Measurements from ENCODE around the gene KMT2C. TPM values are rescaled to one million over a fixed set of nuclear protein-coding genes. Genes with fewer than 3 reads are reported as not detected.

Gene KMT2C
- total RNA-seq, 1 donor from 2014 or later, result 139 TPM

DNA sequence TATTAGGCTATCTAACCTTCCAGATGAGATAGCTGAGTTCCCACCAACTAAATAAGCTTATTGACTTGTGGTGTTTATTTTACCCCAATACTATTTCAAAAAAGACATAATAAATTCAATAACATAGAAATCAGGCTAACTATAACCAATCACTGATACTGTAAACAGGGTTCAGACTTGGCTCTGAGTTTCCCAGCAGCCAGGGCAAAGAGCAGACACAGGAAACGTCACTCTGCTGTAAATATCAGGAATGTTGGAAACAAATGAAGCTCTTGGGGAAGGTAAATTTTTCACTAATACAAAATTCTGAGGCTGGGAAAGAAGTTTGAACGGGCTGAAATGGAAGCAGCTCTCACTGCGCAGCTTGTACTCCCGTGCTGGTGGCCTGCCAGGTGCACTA is 295.7 kb downstream of the KMT2C start:
- DNase-seq (ENCODE audit: low spot score), result no peak

DNA sequence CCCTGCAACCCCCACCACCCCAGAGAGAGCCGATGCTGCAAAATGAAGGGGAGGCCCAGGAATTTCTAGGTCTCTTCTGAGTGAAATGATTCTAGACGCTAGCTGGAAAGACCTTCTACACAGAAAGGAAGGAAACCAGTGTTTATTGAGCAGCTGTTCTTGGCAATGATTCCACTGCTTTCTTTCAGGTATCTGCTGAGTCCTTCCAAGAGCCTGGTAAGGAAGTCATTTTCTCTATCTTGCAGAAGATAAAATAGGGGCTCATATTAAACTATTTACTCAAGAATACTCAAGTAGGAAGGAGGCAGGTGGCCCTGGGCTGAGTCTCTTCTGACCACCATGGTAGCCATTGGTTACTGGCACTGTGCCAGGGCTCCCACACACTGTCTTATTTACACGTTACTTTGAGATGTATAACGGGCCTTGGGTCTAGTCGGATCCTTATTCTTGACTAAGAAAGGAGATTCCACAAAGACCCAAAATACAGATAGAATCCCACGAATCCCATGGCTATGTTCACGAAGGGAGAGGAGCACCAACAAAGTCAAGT is 298.3 kb downstream of the KMT2C start:
- no peak for DNase-seq (ENCODE audit: low spot score)

GRCh38 chr7:152136686-152137085 is 299.1 kb downstream of the KMT2C start:
- no peak for DNase-seq (ENCODE audit: low spot score)

GRCh38 chr7:152133804-152134203 is 302.0 kb downstream of the KMT2C start:
- DNase-seq (ENCODE audit: low spot score), result no peak

DNA sequence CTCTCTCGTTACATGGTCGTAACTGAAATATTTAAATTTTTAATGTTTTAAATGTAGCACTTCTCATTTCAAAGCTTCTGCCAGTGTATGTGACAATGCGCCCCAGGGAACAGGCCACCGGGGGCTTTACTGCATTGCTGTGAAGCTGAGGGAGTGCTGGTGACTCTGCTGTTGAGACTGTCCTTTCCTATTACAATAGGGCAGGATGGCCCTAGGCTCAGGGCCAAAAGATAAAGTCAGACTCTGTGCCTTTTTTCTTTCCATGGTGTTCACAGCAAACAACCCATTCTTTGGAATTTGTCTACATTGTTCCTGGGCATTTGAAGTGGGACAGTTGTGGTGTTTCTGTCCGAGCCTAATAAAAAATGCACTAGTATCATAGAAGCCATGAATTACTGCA is 303.0 kb downstream of the KMT2C start:
- no peak for DNase-seq (ENCODE audit: low spot score)

DNA sequence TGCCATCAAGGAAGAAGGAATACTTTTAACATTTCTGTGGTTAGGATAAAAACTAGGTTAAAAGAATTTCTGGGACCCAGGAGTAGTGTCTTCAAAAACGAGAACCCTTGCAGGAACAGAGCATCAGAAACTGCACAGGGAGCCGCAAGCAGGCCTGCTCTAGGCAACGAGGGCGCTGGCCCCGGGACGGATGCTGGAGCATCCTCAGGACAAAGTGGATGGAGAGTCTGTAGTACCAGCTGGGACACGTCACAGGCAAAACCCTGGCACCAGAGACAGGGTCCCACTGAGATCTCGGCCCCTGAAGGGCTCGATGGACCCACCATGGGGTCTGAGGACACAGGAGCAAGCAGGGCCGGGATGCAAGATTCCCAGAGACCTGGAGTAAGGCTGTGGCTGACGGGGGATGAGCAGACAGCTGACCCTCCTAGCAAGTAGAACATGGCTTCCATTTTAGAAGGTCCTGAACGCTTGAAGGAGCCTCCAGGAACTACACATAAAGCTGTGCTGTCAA is 303.8 kb downstream of the KMT2C start:
- no peak for DNase-seq (ENCODE audit: low spot score)

DNA sequence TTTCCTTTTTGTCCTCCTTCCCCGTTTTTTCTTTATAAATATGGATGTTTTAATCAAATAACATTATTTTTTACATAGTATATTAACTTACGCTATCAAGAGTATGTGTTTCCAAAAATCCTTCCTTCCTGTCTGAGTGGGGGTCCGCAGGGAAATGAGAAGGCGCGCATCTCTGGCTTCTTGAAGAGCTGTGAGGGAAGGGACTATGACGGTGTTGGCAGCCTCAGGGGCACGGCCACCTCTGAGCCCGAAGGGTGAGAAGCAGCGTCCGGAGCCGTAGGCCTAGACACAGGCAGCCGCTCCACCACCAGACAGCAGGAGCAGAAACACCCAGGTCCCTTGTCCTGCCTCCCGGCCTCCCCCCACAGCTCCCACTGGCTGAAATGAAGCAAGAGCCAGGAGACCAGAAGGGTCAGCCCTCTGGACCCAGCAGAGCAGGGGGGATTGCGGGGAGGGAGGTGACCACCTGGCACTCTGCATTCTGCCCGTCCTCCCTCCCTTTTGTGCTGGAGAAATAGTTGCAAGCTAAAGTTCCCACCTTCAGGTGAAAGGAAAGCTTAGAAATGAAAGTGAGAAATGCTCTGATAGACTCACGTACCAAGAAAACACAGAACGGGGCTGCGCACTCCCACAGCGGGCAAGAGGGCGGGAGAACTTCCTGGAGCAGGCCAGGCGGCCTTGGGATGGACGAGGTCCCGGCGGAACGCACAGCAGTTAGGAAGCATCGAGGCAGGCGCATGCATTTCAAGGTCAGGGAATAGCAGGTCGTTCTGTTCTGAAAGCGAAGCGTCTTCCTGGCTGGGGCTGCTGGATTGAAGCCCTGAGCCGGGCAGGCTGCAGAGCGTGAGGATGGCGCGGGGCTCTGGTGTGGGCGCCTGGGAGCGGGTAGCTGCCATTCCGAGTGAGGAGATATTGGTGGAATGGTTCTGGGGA is 304.9 kb downstream of the KMT2C start:
- no peak for DNase-seq (ENCODE audit: low spot score)

GRCh38 chr7:152129682-152130081 is 306.1 kb downstream of the KMT2C start:
- no peak for DNase-seq (ENCODE audit: low spot score)

- DNase-seq (ENCODE audit: low spot score), result no peak
Measured at GRCh38 chr7:152128741-152129461, 306.9 kb downstream of the KMT2C start.

- no peak for DNase-seq (ENCODE audit: low spot score)
Measured at GRCh38 chr7:152128252-152128651, 307.6 kb downstream of the KMT2C start.

DNA sequence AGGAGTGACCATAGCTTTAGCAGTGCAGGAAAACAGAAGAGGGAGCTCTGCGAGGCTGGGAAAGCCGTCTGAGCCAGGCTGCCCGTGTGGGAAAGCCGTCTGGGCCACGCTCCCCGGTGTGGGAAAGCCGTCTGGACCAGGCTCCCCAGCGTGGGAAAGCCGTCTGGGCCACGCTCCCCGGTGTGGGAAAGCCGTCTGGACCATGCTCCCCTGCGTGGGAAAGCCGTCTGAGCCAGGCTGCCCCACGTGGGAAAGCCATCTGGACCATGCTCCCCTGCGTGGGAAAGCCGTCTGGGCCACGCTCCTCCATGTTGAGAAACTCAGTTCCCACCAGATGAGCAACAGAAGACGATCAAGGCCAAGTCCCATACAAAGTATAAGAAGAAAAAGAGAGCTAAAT is 308.6 kb downstream of the KMT2C start:
- DNase-seq (ENCODE audit: low spot score), result no peak

GRCh38 chr7:152126741-152127140 is 309.1 kb downstream of the KMT2C start:
- DNase-seq (ENCODE audit: low spot score), result no peak

- no peak for DNase-seq (ENCODE audit: low spot score)
Measured at GRCh38 chr7:152122540-152122939, 313.3 kb downstream of the KMT2C start.

DNA sequence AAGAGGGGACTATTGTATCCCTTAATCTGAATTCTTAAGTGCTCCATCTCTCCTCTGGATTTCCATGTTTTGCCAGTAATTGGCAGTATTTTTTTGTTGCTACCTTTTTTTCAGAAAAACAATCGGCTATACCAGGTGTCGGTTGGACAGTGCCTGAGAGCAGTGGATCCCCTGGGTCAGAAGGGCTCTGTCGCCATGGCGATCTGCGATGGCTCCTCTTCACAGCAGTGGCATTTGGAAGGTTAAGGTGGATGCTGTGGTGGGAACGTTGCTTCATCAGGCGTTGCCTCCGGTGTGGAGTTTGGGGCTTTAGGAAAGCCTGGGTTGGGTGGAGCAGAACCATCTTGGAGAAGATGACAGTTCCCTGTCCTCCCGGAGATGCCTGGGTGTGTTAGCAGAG is 314.4 kb downstream of the KMT2C start:
- no peak for DNase-seq (ENCODE audit: low spot score)

GRCh38 chr7:152120776-152121175 is 315.0 kb downstream of the KMT2C start:
- no peak for DNase-seq (ENCODE audit: low spot score)

DNA sequence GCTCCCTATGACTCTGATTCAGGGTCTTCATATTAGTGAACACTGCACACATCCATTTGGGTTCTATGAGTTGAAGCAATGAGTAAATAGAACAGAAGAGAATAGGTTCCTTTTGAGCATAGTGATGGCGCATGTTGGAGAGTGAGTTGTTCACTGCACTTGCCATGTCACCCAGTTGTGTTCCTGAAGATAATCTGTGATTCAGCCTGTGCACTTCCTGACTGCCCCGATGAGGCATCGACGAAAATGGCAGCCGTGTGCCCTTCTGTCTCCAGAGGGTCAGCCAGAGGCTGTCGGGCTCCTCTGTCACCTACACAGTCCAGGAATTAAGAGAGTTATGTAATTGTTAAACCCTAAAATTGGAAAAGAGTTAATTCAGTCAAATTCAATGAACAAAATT is 315.6 kb downstream of the KMT2C start:
- no peak for DNase-seq (ENCODE audit: low spot score)

DNA sequence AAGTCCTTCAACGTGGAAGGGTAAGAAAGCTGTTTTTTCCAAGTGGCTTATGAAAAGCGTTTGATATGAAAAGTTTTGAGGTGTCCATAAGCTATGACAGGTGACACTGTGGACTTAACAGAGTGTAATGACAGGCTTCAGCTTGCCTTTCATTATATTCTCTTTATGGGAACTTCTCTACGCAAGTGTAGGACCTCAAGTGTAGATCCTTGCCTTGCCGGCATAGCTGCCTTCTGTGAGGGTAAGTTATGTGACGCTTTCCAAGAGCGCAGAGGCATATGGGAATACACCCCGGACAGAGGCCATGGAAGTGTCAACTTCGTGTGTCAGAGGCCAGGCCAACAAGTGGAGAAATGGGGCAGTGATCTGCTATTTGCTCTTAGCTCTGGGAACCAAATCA is 318.4 kb downstream of the KMT2C start:
- no peak for DNase-seq (ENCODE audit: low spot score)

- DNase-seq (ENCODE audit: low spot score), result no peak
Measured at GRCh38 chr7:152115021-152115718, 320.6 kb downstream of the KMT2C start.

DNA sequence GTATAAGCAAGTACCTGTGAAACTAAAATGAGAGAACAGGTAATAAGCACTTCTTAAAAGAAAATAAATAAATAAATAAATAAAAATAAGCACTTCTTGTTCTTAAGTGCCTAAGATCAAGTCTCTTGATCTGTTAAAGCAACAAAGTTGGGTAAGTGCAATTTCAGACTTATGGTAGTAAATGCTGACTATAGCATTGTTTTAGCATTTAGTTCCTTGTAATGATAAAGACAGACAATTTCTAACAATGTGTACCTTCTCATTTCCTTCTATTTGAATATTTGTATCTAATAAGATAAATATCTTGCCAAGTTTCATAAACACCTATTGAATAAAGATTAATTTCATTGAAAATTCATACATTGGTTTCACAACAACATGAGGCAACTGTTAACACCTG is 323.0 kb downstream of the KMT2C start:
- DNase-seq (ENCODE audit: low spot score), result no peak

GRCh38 chr7:152108359-152108758 is 327.4 kb downstream of the KMT2C start:
- DNase-seq (ENCODE audit: low spot score), result no peak

GRCh38 chr7:152107945-152108344 is 327.9 kb downstream of the KMT2C start:
- DNase-seq (ENCODE audit: low spot score), result no peak

GRCh38 chr7:152106990-152107389 is 328.8 kb downstream of the KMT2C start:
- DNase-seq (ENCODE audit: low spot score), result no peak

All from ureter (tissue), 1 donor.